ENCODE data around the gene ZNF284. TPM values are rescaled to one million over a fixed set of nuclear protein-coding genes. Genes with fewer than 3 reads are reported as not detected.

The ZNF284 gene
- polyA plus RNA-seq, 1 of the 3 experiments (the other 2 are of a cell fraction): 1.4 TPM

GRCh38 chr19:44109458-44109857 is 37.5 kb downstream of the ZNF284 start (continued):
- TF ChIP-seq SIN3A (IDR thresholded peaks at IDR 0.05; ENCODE audit: borderline replicate concordance, low read depth, low read length) (no peak), MEF2A (IDR thresholded peaks at IDR 0.05; ENCODE audit: borderline replicate concordance, low read depth) (no peak), FOXM1 (IDR thresholded peaks at IDR 0.05; ENCODE audit: low read depth) (no peak), TCF12 (IDR thresholded peaks at IDR 0.05) (no peak)

GRCh38 chr19:44111910-44112463 is 40.0 kb downstream of the ZNF284 start:
- peak; percentile 24 for DNase-seq
- POLR2A ChIA-PET: interaction anchor here (1.0 kb wide), 1 partner anchor 100 kb away, joined by 7 read pairs; the partner anchor contains the start of gene ZNF227
- no peaks in the 10 kb centered on the region for H3F3A ChIP-seq (replicated peaks; ENCODE audit: insufficient read depth)
- peaks cover 13% of the 10 kb centered on the region for H3K79me2 ChIP-seq (ENCODE audit: insufficient read depth)
- H4K20me1 ChIP-seq (ENCODE audit: insufficient read depth): no peaks in the 10 kb centered on the region
- H3K36me3 ChIP-seq (replicated peaks in 1 of 2; ENCODE audit: control insufficient read depth in 1 of 2, insufficient read depth in 2 of 2, low read length in 1 of 2): peaks cover 32% of the 10 kb centered on the region in 2 experiments
- H3K9me3 ChIP-seq: peaks cover 4% of the 10 kb centered on the region; the same call in 1 of the 2 replicates
- WGBS (ENCODE audit: low lambda C conversion rate): 53% methylated on average over 17 of the region's 17 CpGs
- peak overlapping the region in 1 of 2 experiments; percentile 47; a peak in 2 of 4 replicates for H3K27ac ChIP-seq (ENCODE audit: low read depth in 2 of 2, low read length in 1 of 2)
- peak overlapping the region; percentile 63 for H3K9ac ChIP-seq
- H3K4me1 ChIP-seq (ENCODE audit: control insufficient read depth in 1 of 2, insufficient read depth in 2 of 2, low read depth in 1 of 2, low read length in 1 of 2): peaks cover 0 to 7% of the 10 kb centered on the region in 2 experiments; a peak in 1 of 4 replicates
- no peaks in the 10 kb centered on the region for H3K9me2 ChIP-seq
- peak overlapping the region; percentile 87 for H2AFZ ChIP-seq (ENCODE audit: low read depth)
- peak overlapping the region; percentile 71 for H3K4me2 ChIP-seq
- H3K27me3 ChIP-seq (ENCODE audit: insufficient read depth): no peaks in the 10 kb centered on the region
- TF ChIP-seq FOSL2 (IDR thresholded peaks at IDR 0.05; ENCODE audit: borderline replicate concordance, low read depth) (no peak), YY1 (IDR thresholded peaks at IDR 0.05; ENCODE audit: low read depth) (peak; percentile 63; the same call in 1 of the 2 replicates), PBX3 (IDR thresholded peaks at IDR 0.05) (no peak), FOXM1 (IDR thresholded peaks at IDR 0.05; ENCODE audit: low read depth) (no peak), TAF1 (IDR thresholded peaks at IDR 0.05; ENCODE audit: borderline replicate concordance, low read depth, low read length) (no peak)
- TF ChIP-seq, protein P1, sequence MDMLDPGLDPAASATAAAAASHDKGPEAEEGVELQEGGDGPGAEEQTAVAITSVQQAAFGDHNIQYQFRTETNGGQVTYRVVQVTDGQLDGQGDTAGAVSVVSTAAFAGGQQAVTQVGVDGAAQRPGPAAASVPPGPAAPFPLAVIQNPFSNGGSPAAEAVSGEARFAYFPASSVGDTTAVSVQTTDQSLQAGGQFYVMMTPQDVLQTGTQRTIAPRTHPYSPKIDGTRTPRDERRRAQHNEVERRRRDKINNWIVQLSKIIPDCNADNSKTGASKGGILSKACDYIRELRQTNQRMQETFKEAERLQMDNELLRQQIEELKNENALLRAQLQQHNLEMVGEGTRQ (IDR thresholded peaks at IDR 0.05; ENCODE audit: borderline replicate concordance, low read depth, low read length): no peak
- TF ChIP-seq, protein P2, sequence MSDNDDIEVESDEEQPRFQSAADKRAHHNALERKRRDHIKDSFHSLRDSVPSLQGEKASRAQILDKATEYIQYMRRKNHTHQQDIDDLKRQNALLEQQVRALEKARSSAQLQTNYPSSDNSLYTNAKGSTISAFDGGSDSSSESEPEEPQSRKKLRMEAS (IDR thresholded peaks at IDR 0.05; ENCODE audit: low read depth): peak; percentile 70; the same call in 1 of the 2 replicates
- CTCF ChIA-PET: interaction anchor here (0.9 to 1.0 kb wide), 2 partner anchors 12 to 53 kb away, joined by 3 read pairs; partner anchors contain the start of gene ZNF226
- peak overlapping the region; percentile 80 to 96 for H3K4me3 ChIP-seq (ENCODE audit: low read depth in 2 of 2, low read length in 1 of 2)

GRCh38 chr19:44112802-44113137 is 40.8 kb downstream of the ZNF284 start:
- H3K4me1 ChIP-seq (ENCODE audit: control insufficient read depth in 1 of 2, insufficient read depth in 2 of 2, low read depth in 1 of 2, low read length in 1 of 2): peaks cover 0 to 7% of the 10 kb centered on the region in 2 experiments; a peak in 1 of 4 replicates
- H3K36me3 ChIP-seq (replicated peaks in 1 of 2; ENCODE audit: control insufficient read depth in 1 of 2, insufficient read depth in 2 of 2, low read length in 1 of 2): peaks cover 28% of the 10 kb centered on the region in 2 experiments
- H3K4me3 ChIP-seq (ENCODE audit: low read depth in 2 of 2, low read length in 1 of 2): peak overlapping the region; percentile 80 to 96
- H2AFZ ChIP-seq (ENCODE audit: low read depth): peak overlapping the region; percentile 87
- no peaks in the 10 kb centered on the region for H3F3A ChIP-seq (replicated peaks; ENCODE audit: insufficient read depth)
- H3K9me3 ChIP-seq: no peaks in the 10 kb centered on the region
- POLR2A ChIA-PET: interaction anchor here (1.0 to 2.0 kb wide), 3 partner anchors 19 to 99 kb away, joined by 3 to 12 read pairs (median 7); partner anchors contain the start of genes ZNF224, ZNF226 and ZNF227
- WGBS (ENCODE audit: low lambda C conversion rate): under 1% methylated on average over 11 of the region's 11 CpGs
- H3K27ac ChIP-seq (ENCODE audit: low read depth in 2 of 2, low read length in 1 of 2): peak overlapping the region; percentile 43 to 90; a peak in 3 of 4 replicates
- peak overlapping the region; percentile 71 for H3K4me2 ChIP-seq
- TF ChIP-seq MXI1 (IDR thresholded peaks at IDR 0.05; ENCODE audit: low read depth, low read length): 0 out of 2 replicates have a peak, but pooled peaks have one; percentile 82
- TF ChIP-seq SIN3A (IDR thresholded peaks at IDR 0.05; ENCODE audit: borderline replicate concordance, low read depth, low read length): no peak
- H3K9ac ChIP-seq: peak overlapping the region; percentile 63
- no peaks in the 10 kb centered on the region for H3K27me3 ChIP-seq (ENCODE audit: insufficient read depth)
- no peaks in the 10 kb centered on the region for H3K9me2 ChIP-seq
- CTCF ChIA-PET: interaction anchor here (0.9 to 1.6 kb wide), 3 partner anchors 40 to 110 kb away, joined by 3 to 5 read pairs (median 3); partner anchors contain the start of genes ZNF226, ZNF230 and ZNF284
- H4K20me1 ChIP-seq (ENCODE audit: insufficient read depth): no peaks in the 10 kb centered on the region
- peaks cover 13% of the 10 kb centered on the region for H3K79me2 ChIP-seq (ENCODE audit: insufficient read depth)
- DNase-seq: no peak

Data from SK-N-SH (cell line).